K562 (cell line): Measurements from ENCODE around the gene IRF2BP2. TPM values are rescaled to one million over a fixed set of nuclear protein-coding genes. Genes with fewer than 3 reads are reported as not detected.

Experiments
- ATAC-seq: fragments of 200-7000 bp; cut with Tn5 transposase; 3 replicates; pipeline ENCODE4 v1.9.1; 2020; ENCODE audit warnings: moderate library complexity
- BruUV-seq: library from RNA; stranded (reverse); fragments of 400-500 nt; replicated peaks from 2 replicates; lab custom pipeline; 2021; lab: Mats Ljungman, UMichigan
- CTCF ChIA-PET: fragments of 300-600 bp; formaldehyde crosslinking; extraction: SDS; loops from one replicate; lab custom pipeline; 2021; ENCODE audit warnings: low intra/inter-chr PET ratio; lab: Yijun Ruan, JAX
- POLR2A ChIA-PET: fragments of 300-600, 350-650 bp; sonication (Branson Sonifier 250); formaldehyde crosslinking; extraction: SDS; loops from one replicate; lab custom pipeline; 2021; ENCODE audit warnings: antibody characterized with exemption, inconsistent platforms; lab: Yijun Ruan, JAX
- DNase-seq, 4 experiments: peaks; one replicate each; pipeline versions ENCODE4 v3.0.0 to v3.0.0-alpha.2; 2011 to 2018; ENCODE audit warnings: low spot score in 3 of 4, mixed read lengths in 3 of 4; ENCODE audit errors: extremely low read depth in 1 of 4
- FAIRE-seq: peaks from 2 replicates; lab custom pipeline; 2011; peaks lifted over from hg19 to GRCh38; lab: Jason Lieb, UNC
- H2AFZ ChIP-seq: 2 replicates; pipeline ENCODE4 v1.6.0; 2011; ENCODE audit warnings: low read depth, low read length, control low read depth, inconsistent platforms
- H3K27ac ChIP-seq: fragments of 200-600 bp; 3 replicates; pipeline ENCODE4 v1.8.0; 2011; ENCODE audit warnings: low read depth, mild to moderate bottlenecking, control low read depth, inconsistent platforms, low read length, moderate library complexity, mixed read lengths; ENCODE audit errors: extremely low read depth
- H3K27me3 ChIP-seq, 2 experiments: fragments of 300-600 bp in 1 of 2; 2 replicates in 1 of 2; 3 replicates in 1 of 2; pipeline versions ENCODE4 v1.6.0 to v1.8.0; 2011; ENCODE audit warnings: inconsistent platforms in 2 of 2, low read length in 2 of 2, mild to moderate bottlenecking in 1 of 2, mixed read lengths in 1 of 2, moderate library complexity in 1 of 2; ENCODE audit not compliant: control insufficient read depth in 2 of 2, insufficient read depth in 2 of 2
- H3K36me3 ChIP-seq: fragments of 300-600 bp; 3 replicates; pipeline ENCODE4 v1.8.0; 2011; ENCODE audit warnings: mild to moderate bottlenecking, low read length, inconsistent platforms; ENCODE audit not compliant: control insufficient read depth, insufficient read depth
- H3K4me1 ChIP-seq, 2 experiments: fragments of 200-600 bp in 1 of 2; replicated peaks in 1 of 2; 2 replicates in 1 of 2; 3 replicates in 1 of 2; pipeline versions ENCODE4 v1.5.1 to v1.8.0; 2011; ENCODE audit warnings: inconsistent platforms in 2 of 2, low read length in 2 of 2, mild to moderate bottlenecking in 1 of 2, mixed read lengths in 1 of 2, moderate library complexity in 1 of 2; ENCODE audit not compliant: control insufficient read depth in 2 of 2, insufficient read depth in 2 of 2
- H3K4me2 ChIP-seq: 2 replicates; pipeline ENCODE4 v1.6.1; 2011; ENCODE audit warnings: low read length, control low read depth, inconsistent platforms, mixed read lengths; ENCODE audit not compliant: insufficient read depth
- H3K4me3 ChIP-seq: fragments of 200-600 bp; sonication (generic), shearing (Covaris generic); 2 replicates; pipeline ENCODE4 v1.5.1; 2016; ENCODE audit warnings: control low read depth, inconsistent platforms
- H3K79me2 ChIP-seq: fragments of 200-600 bp; 3 replicates; pipeline ENCODE4 v1.8.0; 2011; ENCODE audit warnings: low read length, inconsistent platforms; ENCODE audit not compliant: control insufficient read depth, insufficient read depth
- H3K9ac ChIP-seq, 2 experiments: 2 replicates each; pipeline versions ENCODE4 v1.6.0 to v1.6.1; 2011; ENCODE audit warnings: low read depth in 2 of 2, low read length in 2 of 2, control low read depth in 1 of 2, inconsistent platforms in 1 of 2, mild to moderate bottlenecking in 1 of 2, mixed read lengths in 1 of 2; ENCODE audit not compliant: insufficient read depth in 1 of 2
- H3K9me1 ChIP-seq: one replicate; pipeline ENCODE4 v1.6.0; 2011; ENCODE audit warnings: inconsistent platforms, mild to moderate bottlenecking, low read length, moderate library complexity; ENCODE audit not compliant: control insufficient read depth, insufficient read depth
- H3K9me3 ChIP-seq: replicated peaks from 2 replicates; pipeline ENCODE4 v1.5.1; 2011; ENCODE audit warnings: low read depth, low read length, inconsistent platforms; ENCODE audit not compliant: control insufficient read depth, insufficient read depth
- H4K20me1 ChIP-seq: replicated peaks from 2 replicates; pipeline ENCODE4 v1.6.1; 2011; ENCODE audit warnings: low read length, inconsistent platforms, mixed read lengths; ENCODE audit not compliant: control insufficient read depth, insufficient read depth
- CEBPB ChIP-seq: fragments of 450-650 bp; IDR thresholded peaks from 2 replicates; pipeline ENCODE4 v1.6.1; 2016; ENCODE audit warnings: missing genetic modification characterization, missing compliant biosample characterization
- CEBPG ChIP-seq, 3 experiments: fragments of 200-800 bp in 1 of 3; sonication (Bioruptor generic) in 1 of 3; sonication (generic) in 1 of 3; formaldehyde crosslinking in 1 of 3; IDR thresholded peaks in 2 of 3; conservative IDR thresholded peaks in 1 of 3; 2 replicates each; pipeline versions ENCODE4 v1.6.1 to v1.8.0; 2016 to 2022; ENCODE audit warnings: missing compliant biosample characterization in 2 of 3, missing genetic modification characterization in 2 of 3, mild to moderate bottlenecking in 1 of 3, missing genetic modification reagents in 1 of 3
- CHD4 ChIP-seq: fragments of 200-600 bp; sonication (generic); IDR thresholded peaks from 3 replicates; pipeline ENCODE4 v1.6.1; 2012; ENCODE audit warnings: low read depth, mild to moderate bottlenecking, mixed read lengths, low read length, inconsistent platforms; ENCODE audit not compliant: insufficient read depth, insufficient replicate concordance, poor library complexity, severe bottlenecking
- CREB3 ChIP-seq: fragments of 450-650 bp; conservative IDR thresholded peaks from 2 replicates; pipeline ENCODE4 v1.6.1; 2016; ENCODE audit warnings: missing genetic modification characterization, low read depth, mild to moderate bottlenecking, missing compliant biosample characterization, moderate library complexity
- CTBP1 ChIP-seq: fragments of 450-650 bp; IDR thresholded peaks from 2 replicates; pipeline ENCODE4 v1.6.1; 2016; ENCODE audit warnings: borderline replicate concordance
- GTF2A2 ChIP-seq: IDR thresholded peaks from 2 replicates; pipeline ENCODE4 v1.6.1; 2016; ENCODE audit warnings: mild to moderate bottlenecking, missing genetic modification characterization, missing compliant biosample characterization
- GTF2B ChIP-seq: IDR thresholded peaks from 2 replicates; pipeline ENCODE4 v1.6.1; 2011; ENCODE audit not compliant: insufficient read length; ENCODE audit errors: extremely low read depth
- HOXB6 ChIP-seq: fragments of 250-450 bp; sonication (Bioruptor Pico); IDR thresholded peaks from 2 replicates; pipeline ENCODE4 v1.5.1; 2022; ENCODE audit warnings: mild to moderate bottlenecking, borderline replicate concordance
- IFI16 ChIP-seq: fragments of 250-450 bp; sonication (Bioruptor Pico); IDR thresholded peaks from 2 replicates; pipeline ENCODE4 v2.1.2; 2022; ENCODE audit warnings: mild to moderate bottlenecking, inconsistent platforms
- MAFK ChIP-seq: IDR thresholded peaks from 2 replicates; pipeline ENCODE4 v1.6.1; 2011; ENCODE audit warnings: low read length, improper control_type of control experiment
- PYGO2 ChIP-seq: fragments of 450-650 bp; IDR thresholded peaks from 2 replicates; pipeline ENCODE4 v1.6.1; 2016; ENCODE audit warnings: mild to moderate bottlenecking, missing genetic modification characterization, moderate library complexity, missing compliant biosample characterization
- RB1 ChIP-seq: fragments of 450-650 bp; IDR thresholded peaks from 2 replicates; pipeline ENCODE4 v1.6.1; 2017; ENCODE audit warnings: low read depth, mild to moderate bottlenecking
- SMC3 ChIP-seq: conservative IDR thresholded peaks from 2 replicates; pipeline ENCODE4 v1.6.1; 2011; ENCODE audit warnings: low read depth, low read length, improper control_type of control experiment; ENCODE audit not compliant: insufficient read depth
- ZNF551 ChIP-seq: fragments of 250-450 bp; sonication (Bioruptor Pico); IDR thresholded peaks from 2 replicates; pipeline ENCODE4 v1.5.0; 2021; ENCODE audit warnings: mild to moderate bottlenecking, moderate library complexity
- ZNF584 ChIP-seq: fragments of 200-800 bp; sonication (Bioruptor generic); IDR thresholded peaks from 2 replicates; pipeline ENCODE4 v1.6.1; 2016; ENCODE audit warnings: low read depth, mild to moderate bottlenecking, missing genetic modification characterization, missing compliant biosample characterization
- ZNF740 ChIP-seq, 3 experiments: fragments of 200-800 bp in 1 of 3; sonication (Bioruptor generic) in 1 of 3; sonication (generic) in 1 of 3; formaldehyde crosslinking in 1 of 3; IDR thresholded peaks; 2 replicates each; pipeline versions ENCODE4 v1.6.1 to v1.8.0; 2016 to 2022; ENCODE audit warnings: mild to moderate bottlenecking in 2 of 3, missing compliant biosample characterization in 2 of 3, missing genetic modification characterization in 2 of 3, missing genetic modification reagents in 1 of 3
- ZNF766 ChIP-seq: fragments of 200-800 bp; sonication (Bioruptor generic); conservative IDR thresholded peaks from 2 replicates; pipeline ENCODE4 v1.6.1; 2016; ENCODE audit warnings: missing genetic modification characterization, missing compliant biosample characterization
- ZNF77 ChIP-seq: fragments of 250-450 bp; sonication (Bioruptor Pico); IDR thresholded peaks from 2 replicates; pipeline ENCODE4 v1.5.0; 2020
- WGBS: fragments of 100-300 bp; shearing (Covaris generic); methylation state at CpG from one replicate; pipeline ENCODE4 v1.1.6; 2016; ENCODE audit warnings: low coverage, mixed read lengths; ENCODE audit not compliant: insufficient coverage; ENCODE audit errors: missing lambda C conversion rate; 5-methylcytosine and 5-hydroxymethylcytosine counted together
- in situ Hi-C: fragments of 300-500 bp; cut with MboI; formaldehyde crosslinking; loops from 4 replicates; pipeline ENCODE4 v1.15.0; 2018; ENCODE audit warnings: inconsistent platforms, mixed read lengths
- intact Hi-C: fragments of 100-400 bp; cut with micrococcal nuclease; formaldehyde crosslinking; loops from 2 replicates; pipeline ENCODE4 v1.14.2; 2022
- polyA plus RNA-seq, 8 experiments: library from polyadenylated mRNA; depleted of rRNA in 4 of 8; stranded (reverse) in 5 of 8; unstranded in 3 of 8; fragments of >200 nt; fragmentation: Nextera tagmentation in 2 of 8; fragmentation: Illumina TruSeq in 1 of 8; extraction: Ambion mirVana in 2 of 8; extraction: Trizol in 1 of 8; gene quantifications; 2 replicates each; pipeline versions ENCODE4 v1.2.1 to v1.2.3, GENCODE V29; 2011 to 2014; ENCODE audit warnings: inconsistent platforms in 1 of 8, missing spikeins in 1 of 8
- total RNA-seq, 7 experiments: library from RNA; depleted of rRNA in 6 of 7; stranded (reverse); fragments of >200 nt in 6 of 7; fragmentation: Illumina TruSeq in 2 of 7; extraction: Trizol in 2 of 7; gene quantifications; 2 replicates each; pipeline versions ENCODE4 v1.2.1 to v1.2.3, GENCODE V29; 2011 to 2021; ENCODE audit warnings: low replicate concordance in 1 of 7

Gene IRF2BP2
- total and polyA plus RNA-seq, 9 of the 15 experiments (the other 6 are each of a cell fraction or from before 2014, with no cell fraction given), result 7.7 to 68.6 (median 22.1) TPM

GRCh38 chr1:234573711-234574299 lies 36.2 kb downstream of the IRF2BP2 start:
- H3K4me1 ChIP-seq, result peaks cover 0 to 2% of the 10 kb centered on the region in 2 experiments; a peak in 1 of 5 replicates
- H3K36me3 ChIP-seq, result no peaks in the 10 kb centered on the region
- no TSS peak for BruUV-seq
- H3K79me2 ChIP-seq, result no peaks in the 10 kb centered on the region
- H4K20me1 ChIP-seq, result no peaks in the 10 kb centered on the region
- H3K9me3 ChIP-seq, result no peaks in the 10 kb centered on the region
- POLR2A ChIA-PET, result interaction anchor here (1.3 to 1.8 kb wide), 2 partner anchors 13 to 17 kb away, joined by 4 read pairs; no protein-coding TSS in a partner anchor
- WGBS, result 5% methylated on average over 2 of the region's 2 CpGs
- H3K27me3 ChIP-seq, result no peaks in the 10 kb centered on the region
- H2AFZ ChIP-seq, result no peak overlapping the region
- no peak for TF ChIP-seq IFI16 (CRISPR knock-in tag)
- TF ChIP-seq ZNF766 (CRISPR knock-in tag), result no peak
- TF ChIP-seq ZNF740 (CRISPR knock-in tag; IDR thresholded peaks at IDR 0.05), result 0 out of 2 replicates have a peak, but pooled peaks have one; percentile 37
- no peak for TF ChIP-seq ZNF740 (tag; IDR thresholded peaks at IDR 0.05)
- no peak for TF ChIP-seq MAFK
- peak; percentile 73 for TF ChIP-seq CTBP1
- no peak for TF ChIP-seq PYGO2
- no peak for TF ChIP-seq CEBPG (CRISPR knock-in tag; IDR thresholded peaks at IDR 0.05)
- peak; percentile 79 to 83 for TF ChIP-seq CEBPG (tag; conservative IDR thresholded peaks at IDR 0.05 in 1 of 2, IDR thresholded peaks at IDR 0.05 in 1 of 2)
- TF ChIP-seq CHD4, result no peak
- TF ChIP-seq GTF2B, result no peak
- TF ChIP-seq ZNF551 (CRISPR knock-in tag), result no peak
- TF ChIP-seq CREB3, result no peak
- TF ChIP-seq ZNF77 (CRISPR knock-in tag), result no peak
- no peak for TF ChIP-seq ZNF584 (CRISPR knock-in tag)
- no peak for TF ChIP-seq GTF2A2 (tag)
- no peak for TF ChIP-seq SMC3
- TF ChIP-seq CEBPB (tag), result peak; percentile 91
- TF ChIP-seq HOXB6 (CRISPR knock-in tag), result no peak
- no peak for TF ChIP-seq RB1
- no peak overlapping the region for H3K27ac ChIP-seq
- in situ Hi-C loops, result no loop called here
- H3K4me2 ChIP-seq, result no peak overlapping the region
- CTCF ChIA-PET, result no interaction called here
- H3K4me3 ChIP-seq, result no peak overlapping the region
- DNase-seq (no peak), ATAC-seq (peak; percentile 39; the same call in 2 of the 3 replicates), FAIRE-seq (no peak)
- intact Hi-C loops, result no loop called here
- no peaks in the 10 kb centered on the region for H3K9me1 ChIP-seq
- H3K9ac ChIP-seq, result no peak overlapping the region; a peak in 1 of 4 replicates
